H1 (cell line): Measurements from ENCODE around the gene RPUSD2. TPM values are rescaled to one million over a fixed set of nuclear protein-coding genes. Genes with fewer than 3 reads are reported as not detected.

Source experiments
- BACH1 ChIP-seq: IDR thresholded peaks from 2 replicates; pipeline ENCODE4 v1.6.1; 2012; ENCODE audit warnings: low read length, improper control_type of control experiment
- CEBPB ChIP-seq: IDR thresholded peaks from 2 replicates; pipeline ENCODE4 v1.6.1; 2012; ENCODE audit warnings: low read depth, low read length
- CHD1 ChIP-seq: IDR thresholded peaks from 2 replicates; pipeline ENCODE4 v1.6.1; 2012; ENCODE audit warnings: low read depth, low read length, improper control_type of control experiment
- CHD2 ChIP-seq: IDR thresholded peaks from 2 replicates; pipeline ENCODE4 v1.6.1; 2012; ENCODE audit warnings: low read length, improper control_type of control experiment
- CREB1 ChIP-seq: IDR thresholded peaks from 2 replicates; pipeline ENCODE4 v1.6.1; 2012; ENCODE audit warnings: inconsistent platforms
- FOSL1 ChIP-seq: IDR thresholded peaks from 2 replicates; pipeline ENCODE4 v1.6.1; 2011; ENCODE audit warnings: mild to moderate bottlenecking, low read depth, low read length, moderate library complexity; ENCODE audit not compliant: insufficient read depth
- HDAC6 ChIP-seq: IDR thresholded peaks from one replicate; pipeline ENCODE4 v1.7.1; 2012; ENCODE audit warnings: low read depth, mild to moderate bottlenecking, inconsistent platforms, low read length, moderate library complexity
- KDM4A ChIP-seq: IDR thresholded peaks from one replicate; pipeline ENCODE4 v1.7.1; 2012; ENCODE audit warnings: low read depth, mild to moderate bottlenecking, moderate library complexity, low read length, inconsistent platforms; ENCODE audit not compliant: severe bottlenecking
- MAFK ChIP-seq: IDR thresholded peaks from 2 replicates; pipeline ENCODE4 v1.6.1; 2012; ENCODE audit warnings: low read depth, mild to moderate bottlenecking, improper control_type of control experiment, low read length
- NRF1 ChIP-seq: IDR thresholded peaks from 2 replicates; pipeline ENCODE4 v1.6.1; 2011; ENCODE audit warnings: mild to moderate bottlenecking, low read depth, low read length, improper control_type of control experiment
- PHF8 ChIP-seq: fragments of 200-600 bp; sonication (generic); conservative IDR thresholded peaks from 2 replicates; pipeline ENCODE4 v1.7.1; 2012; ENCODE audit warnings: low read depth, mild to moderate bottlenecking, inconsistent platforms, low read length, moderate library complexity
- POLR2A ChIP-seq, 2 experiments: IDR thresholded peaks; 1 replicate in 1 of 2; 2 replicates in 1 of 2; pipeline ENCODE4 v1.6.1; 2011; ENCODE audit warnings: low read depth in 2 of 2, low read length in 2 of 2, mild to moderate bottlenecking in 2 of 2; ENCODE audit errors: control extremely low read depth in 1 of 2
- POLR2AphosphoS5 ChIP-seq: IDR thresholded peaks from 2 replicates; pipeline ENCODE4 v1.6.1; 2011; ENCODE audit warnings: low read depth, low read length
- RBBP5 ChIP-seq: IDR thresholded peaks from 2 replicates; pipeline ENCODE4 v1.7.1; 2012; ENCODE audit warnings: low read depth, mild to moderate bottlenecking, inconsistent platforms, low read length, moderate library complexity, borderline replicate concordance
- RXRA ChIP-seq: IDR thresholded peaks from 2 replicates; pipeline ENCODE4 v1.6.1; 2011; ENCODE audit warnings: low read depth, mild to moderate bottlenecking, low read length, moderate library complexity; ENCODE audit not compliant: insufficient read depth
- SIX5 ChIP-seq: IDR thresholded peaks from 2 replicates; pipeline ENCODE4 v1.6.1; 2011; ENCODE audit warnings: mild to moderate bottlenecking, low read depth, low read length
- SP2 ChIP-seq: IDR thresholded peaks from 2 replicates; pipeline ENCODE4 v1.6.1; 2012; ENCODE audit warnings: mild to moderate bottlenecking, low read length, inconsistent platforms
- TAF1 ChIP-seq: IDR thresholded peaks from 2 replicates; pipeline ENCODE4 v1.6.1; 2011; ENCODE audit warnings: mild to moderate bottlenecking, low read depth, low read length
- TAF7 ChIP-seq: optimal IDR thresholded peaks from 2 replicates; pipeline ENCODE3; 2011; ENCODE audit warnings: low read depth, mild to moderate bottlenecking, inconsistent platforms, low read length, moderate library complexity, borderline replicate concordance
- TBP ChIP-seq: IDR thresholded peaks from 2 replicates; pipeline ENCODE4 v1.6.1; 2011; ENCODE audit warnings: low read depth, low read length, improper control_type of control experiment
- TCF12 ChIP-seq: IDR thresholded peaks from 2 replicates; pipeline ENCODE4 v1.6.1; 2011; ENCODE audit warnings: low read depth, mild to moderate bottlenecking, low read length
- YY1 ChIP-seq: IDR thresholded peaks from 2 replicates; pipeline ENCODE4 v1.6.1; 2011; ENCODE audit warnings: low read depth, mild to moderate bottlenecking, low read length
- polyA plus RNA-seq, 7 experiments: library from polyadenylated mRNA; depleted of rRNA in 3 of 7; stranded (reverse) in 5 of 7; unstranded in 2 of 7; fragments of >200 nt in 5 of 7; fragments of 200-250 nt in 2 of 7; gene quantifications; 1 replicate in 5 of 7; 2 replicates in 1 of 7; 4 replicates in 1 of 7; pipeline versions ENCODE4 v1.2.1 to v1.2.3, GENCODE V29; 2011 to 2013; ENCODE audit warnings: missing spikeins in 2 of 7, mixed read lengths in 2 of 7
- total RNA-seq: library from RNA; stranded (reverse); fragmentation: NEBNext Ultra II Directional; extraction: Animal tissue kit (Norgen Biotek cat#: 25700); gene quantifications from 2 replicates; pipeline ENCODE4 v1.2.1, GENCODE V29; 2021
- TF ChIP-seq, protein P1 (sequence below): IDR thresholded peaks from 2 replicates; pipeline ENCODE4 v1.6.1; 2012; ENCODE audit warnings: inconsistent platforms

RPUSD2 gene
- total and polyA plus RNA-seq, 2 of the 8 experiments (the other 6 are each of a cell fraction or from before 2014, with no cell fraction given) = 14.5 to 28.5 TPM

GRCh38 chr15:40564591-40565332 is 4.3 kb upstream of the RPUSD2 start, which contains the start of gene CCDC32 (continued):
- TF ChIP-seq PHF8 (peak; percentile 46; the same call in 1 of the 2 replicates), CEBPB (no peak), POLR2AphosphoS5 (peak; percentile 30; the same call in 1 of the 2 replicates), MAFK (no peak), RXRA (no peak), KDM4A (peak; percentile 70), TCF12 (no peak), SIX5 (no peak), TAF1 (peak; percentile 75; the same call in 1 of the 2 replicates), POLR2A (IDR thresholded peaks at IDR 0.05; ENCODE audit: control extremely low read depth in 1 of 2, low read depth in 2 of 2, low read length in 2 of 2) (peak in 1 of 2 experiments; percentile 77; a peak in 2 of 3 replicates), NRF1 (no peak), TBP (peak; percentile 54), BACH1 (no peak), CHD2 (0 out of 2 replicates have a peak, but pooled peaks have one; percentile 19), SP2 (no peak), TAF7 (no peak), YY1 (no peak), HDAC6 (no peak), CHD1 (no peak), RBBP5 (no peak), CREB1 (peak; percentile 70), FOSL1 (no peak)
- TF ChIP-seq, protein P1, sequence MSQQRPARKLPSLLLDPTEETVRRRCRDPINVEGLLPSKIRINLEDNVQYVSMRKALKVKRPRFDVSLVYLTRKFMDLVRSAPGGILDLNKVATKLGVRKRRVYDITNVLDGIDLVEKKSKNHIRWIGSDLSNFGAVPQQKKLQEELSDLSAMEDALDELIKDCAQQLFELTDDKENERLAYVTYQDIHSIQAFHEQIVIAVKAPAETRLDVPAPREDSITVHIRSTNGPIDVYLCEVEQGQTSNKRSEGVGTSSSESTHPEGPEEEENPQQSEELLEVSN = peak; percentile 92
